CD4-positive, alpha-beta T cell treated with Interleukin-1 beta for 1 hour (primary cell): ENCODE results near the gene OR2B6.

Experiments used
- DNase-seq, 2 donors: peaks; one replicate each; pipeline ENCODE4 v3.0.0-alpha.2; 2020 to 2022

The OR2B6 gene

DNA sequence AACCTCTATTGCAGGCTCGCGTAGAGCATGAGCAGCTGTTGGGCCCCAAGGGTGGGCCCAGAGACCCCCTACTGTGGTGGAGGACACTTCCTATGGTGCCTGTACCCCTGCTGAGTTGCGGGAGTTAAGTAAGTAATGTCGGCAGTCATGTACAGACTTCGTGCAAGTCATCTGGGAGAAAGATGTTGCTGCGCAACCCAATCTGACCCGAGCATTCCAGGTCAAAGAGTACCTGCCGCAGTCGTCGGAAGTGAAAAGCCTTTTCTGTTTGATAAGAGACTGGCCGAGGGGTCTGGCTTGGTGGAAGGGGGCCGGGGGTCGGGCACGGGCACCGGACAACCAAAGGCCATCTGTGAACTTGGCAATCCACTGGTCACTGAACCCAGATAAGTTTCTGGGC, 44.3 kb downstream of the OR2B6 start:
- DNase-seq = no peak

DNA sequence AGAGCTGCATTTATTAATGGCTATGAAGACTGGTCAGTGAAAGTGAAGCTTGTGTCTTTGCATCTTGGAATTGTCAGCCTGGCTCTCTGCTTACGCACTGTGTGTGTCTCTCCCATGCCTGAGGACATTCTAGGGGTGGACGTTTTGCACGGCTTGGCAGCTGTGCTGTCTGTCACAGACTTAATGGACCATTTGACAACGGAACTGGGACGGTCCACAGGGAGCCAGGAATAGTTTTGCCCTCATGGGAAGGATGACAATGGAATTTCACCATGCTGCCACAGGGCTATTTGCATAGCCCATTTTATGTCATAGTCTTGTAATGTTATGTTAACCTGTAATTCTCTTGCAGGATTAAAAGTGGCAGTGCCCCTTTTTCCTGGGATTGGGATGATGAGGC, 44.7 kb downstream of the OR2B6 start:
- no peak for DNase-seq

DNA sequence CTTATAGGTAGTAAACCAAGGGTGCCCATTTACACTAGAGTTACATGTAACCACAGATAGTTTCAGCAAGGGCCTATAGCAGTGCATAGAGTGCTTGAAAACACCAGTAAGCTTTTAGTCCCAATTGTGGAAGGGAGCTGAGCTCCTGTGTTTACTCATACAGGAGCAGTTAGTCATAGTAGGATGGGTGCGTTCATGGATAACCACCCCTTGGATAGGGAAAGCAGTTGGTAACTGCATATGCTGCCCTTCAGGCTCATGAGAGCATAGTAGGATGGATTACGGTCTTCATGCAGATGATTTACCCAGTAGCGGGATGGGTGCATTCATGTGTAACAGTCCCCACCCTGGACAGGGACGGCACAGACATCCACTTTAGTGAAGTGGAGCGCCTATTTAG, 45.1 kb downstream of the OR2B6 start:
- no peak for DNase-seq

DNA sequence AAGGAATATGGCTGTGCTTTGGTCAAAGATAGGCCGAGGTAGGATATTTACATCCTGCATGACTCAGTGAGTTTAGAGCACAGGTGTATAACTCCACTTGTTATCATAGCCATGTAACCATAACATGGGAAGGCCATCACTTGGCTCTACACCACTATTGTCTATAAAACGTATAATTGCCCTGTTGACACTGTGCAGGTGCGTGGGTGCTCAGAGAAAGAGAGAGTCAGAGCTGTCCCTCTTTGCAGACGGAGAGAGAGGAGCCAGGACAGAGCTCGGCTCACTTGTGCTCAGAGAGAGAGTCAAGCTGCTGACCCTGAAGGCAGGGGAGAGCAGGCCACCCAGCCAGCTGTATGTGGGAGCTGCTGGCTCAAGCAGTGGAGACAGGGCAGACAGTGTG, 46.0 kb downstream of the OR2B6 start:
- DNase-seq = no peak

DNA sequence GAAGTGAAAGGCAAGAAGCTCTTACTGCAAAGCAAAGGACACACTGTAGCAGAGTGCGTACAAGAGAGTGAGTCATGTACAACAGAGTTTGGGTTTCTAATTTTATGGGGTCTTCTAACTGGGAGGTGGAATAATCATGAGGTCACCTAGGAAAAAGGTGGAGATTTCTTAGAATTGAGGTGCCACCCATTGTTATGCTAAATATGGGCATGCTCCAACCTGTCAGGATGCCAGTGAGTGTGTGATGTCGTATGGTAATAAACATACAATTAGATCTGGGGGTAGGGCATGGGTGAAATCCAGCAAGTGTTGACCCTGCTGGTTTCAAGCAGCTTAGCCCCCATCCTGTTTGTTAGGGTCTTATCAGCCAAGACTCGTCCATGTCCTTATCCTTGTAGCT, 46.6 kb downstream of the OR2B6 start:
- no peak for DNase-seq

DNA sequence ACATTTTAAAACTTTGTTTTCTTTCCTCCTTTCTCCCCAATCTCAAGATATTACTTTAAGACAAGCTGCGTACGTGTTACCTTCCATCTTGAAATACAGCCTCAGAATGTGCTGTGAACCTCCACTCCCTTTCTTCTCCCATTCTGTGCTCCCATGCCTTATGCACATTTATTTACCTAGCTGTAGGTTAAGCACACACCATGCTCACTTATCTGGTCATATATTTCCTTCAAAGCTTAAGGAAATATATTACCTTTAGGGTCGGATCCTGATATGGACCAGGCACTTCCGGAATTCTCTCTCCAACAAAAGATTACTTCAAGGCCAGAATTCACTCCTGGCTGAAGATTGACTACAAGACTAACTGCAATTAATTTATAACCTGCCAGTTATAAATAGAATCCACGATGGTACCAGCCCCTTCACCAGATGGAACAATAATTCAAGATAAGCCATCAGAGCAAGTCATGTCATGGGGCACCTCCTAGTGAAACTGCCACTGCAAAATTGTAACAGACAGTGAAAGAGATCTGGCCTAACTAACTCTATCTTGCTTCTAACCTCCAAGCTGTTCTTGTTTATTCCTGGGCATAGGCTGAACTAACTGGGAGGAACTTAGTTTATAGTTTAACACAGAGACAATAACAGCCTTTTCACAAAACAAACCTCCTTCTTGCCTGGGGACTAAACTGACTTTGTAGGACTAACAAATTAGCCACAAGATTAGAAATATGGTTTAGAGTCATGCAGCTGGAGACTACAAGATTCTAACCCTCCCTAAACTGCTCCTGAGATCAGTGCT, 47.5 kb downstream of the OR2B6 start:
- DNase-seq = no peak

DNA sequence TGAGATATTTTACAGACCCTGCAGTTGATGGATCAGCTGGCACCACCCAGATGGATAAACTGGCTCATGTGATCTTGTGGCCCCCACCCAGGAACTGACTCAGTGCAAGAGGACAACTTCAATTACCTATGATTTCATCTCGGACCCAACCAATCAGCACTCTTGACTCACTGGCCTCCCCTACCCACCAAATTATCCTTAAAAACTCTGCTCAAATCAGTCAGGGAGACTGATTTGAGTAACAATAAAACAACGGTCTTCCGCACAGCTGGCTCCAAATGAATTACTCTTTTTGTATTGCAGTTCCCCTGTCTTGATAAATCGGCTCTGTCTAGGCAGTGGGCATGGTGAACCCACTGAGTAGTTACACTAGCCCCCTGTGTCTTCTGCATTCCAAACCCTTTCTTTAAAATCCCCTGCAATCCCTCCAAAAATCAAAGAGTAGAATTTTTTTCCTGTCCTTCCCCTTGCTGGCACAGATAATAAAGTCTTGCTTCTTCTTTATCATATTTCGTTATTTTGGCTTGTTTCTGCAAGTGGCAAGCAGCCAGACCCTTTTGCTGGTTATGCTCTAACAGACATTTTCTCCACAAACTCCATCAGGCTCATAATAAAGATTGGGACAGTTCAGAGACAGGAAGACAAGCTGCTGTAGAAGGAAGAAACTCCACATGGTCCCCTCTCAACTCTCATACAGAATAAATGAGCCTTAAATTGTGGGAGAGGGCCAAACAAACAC, 48.3 kb downstream of the OR2B6 start:
- DNase-seq = no peak

DNA sequence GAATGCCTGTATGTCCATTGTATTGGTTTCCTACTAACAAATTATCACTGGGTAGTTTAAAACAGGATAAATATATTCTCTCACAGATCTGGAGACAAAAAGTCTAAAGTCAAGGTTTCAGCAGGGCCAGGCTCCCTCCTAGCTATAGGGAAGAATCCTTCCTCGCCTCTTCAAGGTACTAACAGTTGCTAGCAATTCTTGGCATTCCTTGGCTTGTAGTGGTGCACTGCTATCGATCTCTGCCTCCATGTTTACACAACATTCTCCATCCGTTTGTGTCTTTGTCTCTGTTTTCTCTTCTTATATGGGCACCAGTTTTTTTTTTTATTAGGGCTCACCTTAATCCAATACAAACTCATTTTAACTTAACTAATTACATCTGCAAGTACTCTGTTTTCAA, 48.9 kb downstream of the OR2B6 start:
- no peak for DNase-seq
